Right ventricle myocardium inferior (tissue), 1 donor: Measurements from ENCODE around the gene CDNF. TPM values are rescaled to one million over a fixed set of nuclear protein-coding genes. Genes with fewer than 3 reads are reported as not detected.
A peak's percentile ranks its signal among the peaks of the same experiment; 100 is the strongest.
"Not testable (repeated sequence)": the region's sequence is repeated elsewhere in the genome, so short reads cannot be mapped to it uniquely, and the experiment has no call there.

Experiments
- ATAC-seq: fragments of 200-7000 bp; cut with Tn5 transposase; one replicate; pipeline ENCODE4 v1.9.1; 2020; ENCODE audit warnings: mild to moderate bottlenecking, moderate library complexity
- DNase-seq: peaks from one replicate; pipeline ENCODE4 v3.0.0; 2021; ENCODE audit errors: missing footprints
- intact Hi-C: fragments of 100-400 bp; cut with DNase I; formaldehyde crosslinking; loops from one replicate; pipeline ENCODE4 v1.11.0; 2022
- long read RNA-seq: library from polyadenylated mRNA; unstranded; transcript quantifications from one replicate; pipeline ENCODE4 v2.0.0, GENCODE V29; 2021
- total RNA-seq: library from RNA; stranded (reverse); fragmentation: NEBNext Ultra II Directional; extraction: Animal tissue kit (Norgen Biotek cat#: 25700); gene quantifications from one replicate; pipeline ENCODE4 v1.2.1, GENCODE V29; 2021
- donor health status: DM: no; HTN: yes; CAD: no; lungs with severe emphysema.

Gene CDNF
- 1.9 TPM for total RNA-seq
- long read RNA-seq, result 0 reads

DNA sequence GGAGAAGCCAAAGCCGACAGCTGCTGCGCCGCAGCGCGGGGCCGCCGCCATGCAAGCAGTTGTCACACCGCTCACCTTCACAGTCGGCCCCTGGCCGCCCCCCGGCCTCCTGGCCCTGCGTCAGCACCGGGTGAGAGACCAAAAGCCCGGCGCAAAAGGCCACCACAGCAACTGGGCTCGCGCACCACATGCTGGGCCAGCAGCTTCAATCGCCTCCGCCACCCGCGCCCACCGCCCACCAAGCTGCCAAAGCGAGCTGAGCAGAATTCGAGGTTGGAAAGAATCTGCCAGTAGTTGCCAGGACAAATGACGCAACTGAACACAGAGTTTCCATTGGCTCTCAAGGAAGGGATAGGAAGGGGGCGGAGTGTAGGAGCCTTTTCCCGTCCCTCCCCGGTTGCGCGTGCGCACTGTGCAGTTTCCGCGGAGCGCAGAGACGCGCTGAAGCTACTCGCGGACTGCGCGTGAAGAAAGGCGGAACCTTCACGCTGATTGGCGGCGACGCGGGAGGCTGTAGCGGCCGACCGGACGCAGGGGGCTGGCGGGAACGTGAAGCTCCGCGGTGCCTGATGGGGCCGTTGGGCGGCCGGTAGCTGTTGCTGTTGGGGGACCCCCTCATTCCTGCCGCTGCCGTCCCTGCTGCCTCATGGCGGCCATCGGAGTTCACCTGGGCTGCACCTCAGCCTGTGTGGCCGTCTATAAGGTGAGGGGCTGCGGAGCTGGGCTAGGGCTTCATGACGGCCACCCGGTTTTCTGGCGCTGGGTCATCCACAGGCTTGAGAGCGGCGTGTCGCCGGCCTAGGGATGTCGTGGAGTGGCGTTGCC is at the start of gene CDNF, which contains the start of the genes HSPA14 and MSANTD7:
Gene CDNF (minus strand): TSS at position 281 of the 825 bp plus-strand sequence. CDS start 91 bp downstream, at position 190.
Gene HSPA14 (plus strand): TSS at position 550 of the 825 bp plus-strand sequence. CDS start 97 bp downstream, at position 647.
Gene MSANTD7 (plus strand): TSS at position 550 of the 825 bp plus-strand sequence. CDS start 3,979 bp downstream, outside the sequence.
- intact Hi-C loops, result loop anchor here (2.0 to 10.0 kb wide), 4 partner anchors 39 to 267 kb away; partner anchors contain the start of genes MEIG1 and SUV39H2
- ATAC-seq (peak; percentile 99), DNase-seq (peak; percentile 99)

- ATAC-seq, result no peak
- intact Hi-C loops, result no loop called here
- no peak for DNase-seq
These were observed 46.2 kb upstream of the CDNF start for GRCh38 chr10:14884082-14884481.

GRCh38 chr10:14880229-14880628 is 42.4 kb upstream of the CDNF start:
- ATAC-seq, result no peak
- no peak for DNase-seq
- intact Hi-C loops, result no loop called here

- intact Hi-C loops, result loop anchor here (5.0 kb wide), 5 partner anchors 43 to 287 kb away; partner anchors contain the start of genes CDNF, DCLRE1C, HSPA14 and MSANTD7
- DNase-seq (no peak), ATAC-seq (no peak)
These were observed 42.0 kb upstream of the CDNF start for GRCh38 chr10:14879928-14880193.

GRCh38 chr10:14879124-14879927 is 41.5 kb upstream of the CDNF start:
- intact Hi-C loops, result loop anchor here (5.0 kb wide), 5 partner anchors 42 to 288 kb away; partner anchors contain the start of genes CDNF, DCLRE1C, HSPA14 and MSANTD7
- ATAC-seq, result no peak
- peak; percentile 69 for DNase-seq

DNA sequence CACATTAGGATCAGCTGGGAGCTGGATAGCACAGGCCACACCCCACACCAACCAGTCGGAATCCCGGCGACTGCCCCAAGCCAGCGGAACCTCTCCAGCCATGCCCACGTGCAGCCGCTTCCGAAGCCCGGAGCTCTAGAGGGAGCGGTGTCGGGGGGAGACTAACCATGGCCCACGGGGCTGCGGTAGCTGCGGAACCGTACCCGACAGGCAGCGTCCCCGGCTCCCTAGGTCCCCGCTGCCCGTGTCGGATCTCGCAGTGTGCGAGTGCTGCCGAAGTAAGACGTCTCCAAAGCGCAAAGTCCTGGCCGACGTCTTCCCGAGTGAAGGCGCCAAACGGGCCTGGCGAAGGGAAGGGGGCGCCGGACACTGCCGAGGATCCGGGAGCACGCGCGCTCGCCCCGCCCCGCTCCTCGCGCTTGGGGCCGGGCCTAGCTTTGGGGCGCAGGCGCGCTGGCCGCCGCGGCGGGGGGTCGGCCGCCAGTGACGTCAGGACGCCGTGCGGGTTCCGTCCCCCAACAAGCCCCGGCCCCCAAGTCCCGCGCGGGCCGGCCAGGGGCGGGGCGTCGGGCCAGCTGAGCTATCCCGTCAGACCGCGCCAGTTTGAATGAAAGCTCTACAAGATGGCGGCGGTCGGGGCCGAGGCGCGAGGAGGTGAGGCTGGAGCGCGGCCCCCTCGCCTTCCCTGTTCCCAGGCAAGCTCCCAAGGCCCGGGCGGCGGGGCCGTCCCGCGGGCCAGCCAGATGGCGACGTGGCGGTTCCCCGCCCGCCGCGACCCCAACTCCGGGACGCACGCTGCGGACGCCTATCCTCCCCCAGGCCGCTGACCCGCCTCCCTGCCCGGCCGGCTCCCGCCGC is 40.7 kb upstream of the CDNF start, which contains the start of gene SUV39H2:
Gene SUV39H2 (plus strand): TSS at position 601 of the 858 bp plus-strand sequence. CDS start 23 bp downstream, at position 624.
- ATAC-seq (peak; percentile 99), DNase-seq (peak; percentile 98)
- intact Hi-C loops, result loop anchor here (5.0 kb wide), 5 partner anchors 41 to 289 kb away; partner anchors contain the start of genes CDNF, DCLRE1C, HSPA14 and MSANTD7

DNA sequence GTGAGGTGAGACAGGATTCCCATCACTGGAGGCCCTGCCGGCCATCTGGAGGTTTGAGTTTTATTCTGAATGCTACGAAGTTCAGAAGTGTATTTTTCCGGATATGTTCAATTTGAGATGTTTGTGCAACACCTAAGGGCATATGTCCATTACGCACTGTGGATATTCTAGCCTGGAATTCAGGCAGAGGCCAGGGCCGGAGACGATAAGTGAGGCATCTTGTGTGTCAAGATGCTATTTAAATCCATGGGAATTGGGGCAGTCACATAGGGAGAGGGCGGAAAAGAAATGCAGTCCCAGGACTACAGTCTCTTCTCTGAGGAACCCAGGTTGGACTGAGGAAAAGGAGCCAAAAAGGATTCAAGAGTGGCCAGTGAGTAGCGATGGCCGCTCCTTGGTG is 38.9 kb upstream of the CDNF start:
- intact Hi-C loops, result loop anchor here (5.0 kb wide), 5 partner anchors 39 to 291 kb away; partner anchors contain the start of genes CDNF, DCLRE1C, HSPA14 and MSANTD7
- ATAC-seq (no peak), DNase-seq (no peak)

DNA sequence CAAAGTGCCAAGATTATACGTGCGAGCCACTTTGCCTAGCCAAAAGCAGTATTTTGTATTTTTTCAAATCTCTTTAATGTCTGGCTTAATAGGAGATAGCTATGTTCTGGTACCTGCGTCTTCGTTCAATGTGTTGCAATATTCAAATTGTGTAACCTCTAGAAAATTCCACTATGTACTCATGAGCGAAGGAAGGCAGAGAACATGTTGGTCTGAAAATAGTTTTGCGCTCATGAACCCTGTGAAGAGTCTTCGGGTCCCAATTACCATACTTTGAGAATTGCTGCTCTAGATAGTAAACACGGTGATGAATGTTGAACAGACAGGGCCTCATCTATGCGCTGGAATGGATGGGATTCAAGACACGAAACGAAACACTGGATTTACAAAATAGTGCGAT is 38.1 kb upstream of the CDNF start:
- no peak for ATAC-seq
- DNase-seq, result no peak
- intact Hi-C loops, result loop anchor here (5.0 kb wide), 5 partner anchors 39 to 291 kb away; partner anchors contain the start of genes CDNF, DCLRE1C, HSPA14 and MSANTD7

DNA sequence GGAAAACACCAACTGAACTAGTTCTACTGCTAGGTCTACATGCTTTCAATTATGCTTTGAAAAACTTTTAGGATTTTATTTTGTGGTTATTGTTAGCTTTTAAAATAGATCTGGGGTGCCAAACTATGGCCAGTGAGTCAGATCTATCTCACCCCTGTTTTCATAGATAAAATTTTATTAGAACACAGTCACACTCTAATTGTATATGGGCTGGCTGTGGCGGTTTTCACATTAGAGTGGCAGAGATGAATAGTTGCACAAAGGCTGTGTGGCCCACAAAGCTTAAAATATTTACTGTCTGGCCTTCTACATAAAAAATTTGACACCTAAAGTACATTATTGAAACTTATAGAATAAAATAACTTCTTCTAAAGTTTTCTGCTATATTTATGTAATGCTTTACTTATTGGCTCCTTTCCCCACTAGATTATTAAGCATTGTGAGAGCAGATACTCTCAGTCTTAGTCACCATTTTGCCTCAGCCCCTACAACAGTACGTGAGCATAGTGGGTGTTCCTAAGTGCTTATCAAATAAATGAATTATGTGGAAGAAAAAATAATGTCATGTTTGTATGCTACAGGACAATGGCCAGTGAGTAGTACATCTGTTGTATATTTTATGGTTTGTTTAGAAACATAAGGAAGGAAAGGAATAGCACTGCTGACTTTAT is 35.4 kb upstream of the CDNF start:
- DNase-seq (no peak), ATAC-seq (no peak)
- intact Hi-C loops, result no loop called here

DNA sequence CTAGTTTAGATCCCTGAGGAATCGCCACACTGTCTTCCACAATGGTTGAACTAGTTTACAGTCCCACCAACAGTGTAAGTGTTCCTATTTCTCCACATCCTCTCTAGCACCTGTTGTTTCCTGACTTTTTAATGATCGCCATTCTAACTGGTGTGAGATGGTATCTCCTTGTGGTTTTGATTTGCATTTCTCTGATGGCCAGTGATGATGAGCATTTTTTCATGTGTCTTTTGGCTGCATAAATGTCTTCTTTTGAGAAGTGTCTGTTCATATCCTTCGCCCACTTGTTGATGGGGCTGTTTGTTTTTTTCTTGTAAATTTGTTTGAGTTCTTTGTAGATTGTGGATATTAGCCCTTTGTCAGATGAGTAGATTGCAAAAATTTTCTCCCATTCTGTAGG is 27.0 kb upstream of the CDNF start:
- ATAC-seq, intact Hi-C loops, DNase-seq: not testable (repeated sequence)

GRCh38 chr10:14864466-14864865 is 26.6 kb upstream of the CDNF start:
- DNase-seq, ATAC-seq, intact Hi-C loops: not testable (repeated sequence)

GRCh38 chr10:14860791-14861190 is 23.0 kb upstream of the CDNF start:
- intact Hi-C loops, result no loop called here
- ATAC-seq (no peak), DNase-seq (no peak)

DNA sequence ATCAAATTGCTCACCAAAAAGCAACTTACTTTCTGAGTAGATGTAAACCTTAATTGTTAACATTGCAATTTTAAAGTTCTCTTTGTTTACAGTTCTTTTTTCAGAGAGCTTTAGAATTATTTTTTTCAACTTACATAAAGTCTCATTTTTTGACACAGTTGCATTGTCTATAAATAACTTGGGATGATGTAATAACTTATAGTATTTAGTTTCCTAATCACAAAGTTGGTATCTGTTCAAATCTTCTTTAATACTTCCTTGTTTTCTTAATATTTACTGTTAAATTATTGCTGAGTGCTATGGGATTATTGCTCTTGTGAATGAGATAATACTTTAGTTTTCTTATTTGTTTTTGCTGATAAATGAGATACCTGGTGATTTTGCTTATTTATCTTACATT is 21.9 kb upstream of the CDNF start:
- DNase-seq (no peak), ATAC-seq (no peak)
- intact Hi-C loops, result no loop called here

DNA sequence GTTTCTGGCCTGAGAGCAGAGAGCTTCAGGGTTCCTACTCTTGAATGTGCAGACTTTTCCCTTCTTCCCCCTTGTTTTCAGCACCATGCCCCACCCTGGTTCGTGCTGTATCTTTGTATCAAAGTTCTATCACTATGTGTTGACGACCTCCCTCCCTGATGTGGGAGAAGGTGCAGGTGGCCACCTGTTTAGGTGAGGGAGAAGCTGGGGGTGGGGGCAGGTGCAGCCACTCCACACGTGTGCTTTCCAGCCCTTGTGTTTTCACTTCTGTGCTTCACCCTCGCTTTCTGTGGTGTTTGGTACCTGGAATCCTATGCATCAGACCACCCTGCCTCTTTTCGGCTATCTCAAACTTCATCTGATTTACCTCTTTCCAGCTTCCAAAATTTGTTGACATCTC is 21.2 kb upstream of the CDNF start:
- DNase-seq (no peak), ATAC-seq (no peak)
- intact Hi-C loops, result no loop called here

GRCh38 chr10:14858338-14858960 is 20.6 kb upstream of the CDNF start:
- intact Hi-C loops, result no loop called here
- ATAC-seq (no peak), DNase-seq (no peak)

GRCh38 chr10:14855453-14855852 is 17.6 kb upstream of the CDNF start:
- intact Hi-C loops, result no loop called here
- ATAC-seq, result no peak
- DNase-seq, result no peak

- intact Hi-C loops, result no loop called here
- DNase-seq (no peak), ATAC-seq (no peak)
These were observed 14.4 kb upstream of the CDNF start for GRCh38 chr10:14852236-14852635.
